HG03432 (cell line): ENCODE data around the gene SETD7.
"Not testable (repeated sequence)": the region's sequence is repeated elsewhere in the genome, so short reads cannot be mapped to it uniquely, and the experiment has no call there.

ENCODE experiments used
- ATAC-seq: cut with Tn5 transposase; IDR thresholded peaks from one replicate; pipeline ENCODE4 v1.9.1; 2021; ENCODE audit warnings: mild to moderate bottlenecking, moderate library complexity; ENCODE audit not compliant: unreplicated experiment

SETD7 gene

DNA sequence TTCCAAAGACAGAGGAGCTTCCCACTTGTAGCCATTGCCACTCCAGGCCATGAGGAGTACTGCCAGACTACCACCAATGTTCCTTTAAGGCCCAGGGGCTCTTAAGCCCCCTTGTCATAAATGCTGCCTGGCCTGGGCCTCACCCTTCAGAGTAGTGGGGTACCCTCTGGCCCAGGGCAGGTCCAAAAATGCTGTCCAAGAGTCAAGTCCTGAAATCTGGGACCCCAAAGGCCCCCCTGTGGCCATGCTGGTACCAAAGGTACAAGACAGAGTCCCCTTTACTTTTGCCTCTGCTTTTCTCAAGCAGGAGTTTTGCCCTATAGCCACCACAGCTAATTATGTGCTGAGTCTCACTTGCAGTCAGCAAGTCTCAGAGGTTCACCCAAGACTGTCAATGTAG, 85.7 kb downstream of the SETD7 start:
- ATAC-seq = no peak

DNA sequence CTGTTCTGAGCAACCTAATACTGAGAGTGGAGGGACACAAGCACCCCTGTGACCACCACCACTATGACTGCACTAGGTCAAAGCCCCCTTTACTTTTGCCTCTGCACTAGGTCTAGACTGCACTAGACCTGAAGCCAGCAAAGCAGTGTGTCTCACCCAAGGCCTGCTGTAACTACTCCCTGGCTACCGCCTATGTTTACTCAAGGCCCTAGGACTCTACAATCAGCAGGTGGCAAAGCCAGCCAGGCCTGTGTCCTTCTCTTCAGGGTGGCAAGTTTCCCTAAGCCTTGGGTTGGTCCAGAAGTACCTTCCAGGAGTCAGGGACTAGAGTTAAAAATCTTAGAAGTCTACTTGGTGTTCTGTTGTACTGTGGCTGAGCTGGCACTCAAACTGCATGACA, 86.2 kb downstream of the SETD7 start:
- no peak for ATAC-seq

GRCh38 chr4:139469216-139469615, 86.8 kb downstream of the SETD7 start:
- no peak for ATAC-seq

DNA sequence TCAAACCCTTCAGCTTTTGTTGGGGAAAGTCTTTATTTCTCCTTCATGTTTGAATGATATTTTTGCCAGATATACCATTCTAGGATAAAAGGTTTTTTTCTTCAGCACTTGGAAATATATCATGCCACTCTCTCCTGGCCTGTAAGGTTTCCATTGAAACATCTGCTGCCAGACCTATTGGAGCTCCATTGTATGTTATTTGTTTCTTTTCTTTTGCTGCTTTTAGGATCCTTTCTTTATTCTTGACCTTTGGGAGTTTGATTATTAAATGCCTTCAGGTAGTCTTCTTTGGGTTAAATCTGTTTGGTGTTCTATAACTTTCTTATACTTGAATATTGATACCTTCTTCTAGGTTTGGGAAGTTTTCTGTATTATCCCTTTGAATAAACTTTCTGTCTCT, 87.3 kb downstream of the SETD7 start:
- ATAC-seq = not testable (repeated sequence)

DNA sequence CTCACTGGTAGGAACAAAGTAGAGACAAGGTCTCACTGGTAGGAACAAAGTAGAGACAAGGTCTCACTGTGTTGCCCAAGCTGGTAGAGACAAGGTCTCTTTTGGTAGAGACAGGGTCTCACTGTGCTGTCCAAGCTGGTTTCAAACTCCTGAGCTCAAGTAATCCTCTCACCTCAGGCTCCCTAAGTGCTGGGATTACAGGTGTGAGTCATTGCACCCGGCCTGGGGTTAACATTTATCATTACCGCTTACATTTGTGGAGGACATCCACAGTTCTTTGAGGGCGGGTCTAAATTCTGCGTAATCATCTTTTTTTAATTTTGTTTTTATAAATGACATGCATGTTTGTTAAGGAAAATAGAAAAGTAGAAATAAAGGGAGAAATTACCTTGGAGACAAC, 90.1 kb downstream of the SETD7 start:
- ATAC-seq = no peak

GRCh38 chr4:139464512-139464911, 91.5 kb downstream of the SETD7 start:
- not testable (repeated sequence) for ATAC-seq

DNA sequence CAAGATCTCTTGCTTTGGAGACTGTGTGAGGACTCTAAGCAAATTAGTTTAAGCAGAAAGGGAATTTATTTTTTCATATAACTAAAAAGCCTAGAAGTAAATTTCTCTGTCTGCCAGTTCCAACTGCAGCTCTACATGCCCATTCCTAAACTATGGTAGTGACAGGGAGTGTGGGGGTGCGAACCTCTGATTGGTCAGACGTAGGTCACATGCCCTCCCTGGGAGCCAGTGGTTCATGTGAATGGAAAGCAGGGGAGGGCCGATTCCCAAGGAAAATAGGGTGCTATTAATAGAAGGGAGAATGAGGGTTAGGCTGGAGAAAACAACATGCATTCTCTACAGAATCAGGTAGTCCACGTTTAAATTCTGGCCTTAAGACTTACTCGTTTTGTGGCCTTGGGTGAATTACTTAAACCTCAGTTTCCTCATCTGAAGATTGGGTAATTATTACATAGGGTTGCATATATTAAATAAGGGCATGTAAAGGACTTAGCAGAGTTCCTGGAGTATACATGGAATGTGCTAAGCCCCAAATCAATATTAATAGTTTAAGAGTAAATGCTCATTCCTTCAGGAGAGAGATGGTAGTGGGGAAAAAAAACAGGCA, 94.9 kb downstream of the SETD7 start:
- ATAC-seq = no peak

- ATAC-seq = no peak
Observed at GRCh38 chr4:139460565-139460964, 95.5 kb downstream of the SETD7 start.

GRCh38 chr4:139458999-139459398, 97.0 kb downstream of the SETD7 start:
- ATAC-seq = no peak

DNA sequence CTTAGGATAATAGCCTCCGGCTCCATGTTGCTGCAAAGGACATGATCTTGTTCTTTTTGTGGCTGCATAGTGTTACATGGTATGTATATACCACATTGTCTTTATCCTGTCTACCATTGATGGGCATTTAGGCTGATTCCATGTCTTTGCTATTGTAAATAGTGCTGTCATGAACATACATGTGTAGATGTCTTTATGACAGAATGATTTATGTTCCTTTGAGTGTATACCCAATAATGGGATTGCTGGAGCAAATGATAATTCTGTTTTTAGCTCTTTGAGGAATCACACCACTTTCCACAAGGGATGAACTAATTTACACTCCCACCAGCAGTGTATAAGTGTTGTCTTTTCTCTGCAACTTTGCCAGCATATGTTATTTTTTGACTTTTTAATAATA, 97.5 kb downstream of the SETD7 start:
- ATAC-seq = no peak

GRCh38 chr4:139457318-139457717, 98.7 kb downstream of the SETD7 start:
- ATAC-seq = no peak

- no peak for ATAC-seq
Observed at GRCh38 chr4:139455126-139455538, 100.9 kb downstream of the SETD7 start.

DNA sequence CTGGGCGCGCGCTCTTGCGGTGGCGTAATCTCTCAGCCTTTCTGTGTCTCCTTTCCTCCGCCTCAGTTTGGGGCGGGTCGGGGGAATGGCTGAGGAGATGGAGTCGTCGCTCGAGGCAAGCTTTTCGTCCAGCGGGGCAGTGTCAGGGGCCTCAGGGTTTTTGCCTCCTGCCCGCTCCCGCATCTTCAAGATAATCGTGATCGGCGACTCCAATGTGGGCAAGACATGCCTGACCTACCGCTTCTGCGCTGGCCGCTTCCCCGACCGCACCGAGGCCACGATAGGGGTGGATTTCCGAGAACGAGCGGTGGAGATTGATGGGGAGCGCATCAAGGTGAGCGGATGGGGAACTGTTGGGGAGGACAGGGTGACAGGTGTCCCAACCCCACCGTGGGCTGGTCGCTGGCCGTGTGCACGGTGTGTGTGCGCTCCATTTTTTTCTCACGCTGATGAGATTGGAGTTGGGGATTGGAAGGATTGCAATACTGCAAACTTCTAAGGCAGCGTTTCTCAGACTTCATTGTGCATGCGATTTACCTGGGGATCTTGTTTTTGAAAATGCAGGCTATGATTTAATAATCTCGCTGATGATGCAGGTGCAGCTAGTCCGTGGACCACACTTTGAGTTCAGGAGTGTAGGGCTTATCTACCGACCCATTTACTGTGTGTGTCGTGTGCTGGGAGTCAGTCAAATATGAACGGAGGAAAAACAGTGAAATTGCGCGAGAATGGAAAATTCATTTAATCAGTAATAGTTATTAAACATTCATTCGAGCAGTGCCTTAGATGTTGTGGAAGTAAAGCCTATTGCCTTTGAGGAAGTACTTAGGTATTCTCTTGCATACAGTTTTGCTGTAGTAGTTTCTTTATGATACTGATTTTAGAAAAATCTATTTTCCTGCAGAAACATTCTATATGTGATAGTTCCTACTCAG, 101.6 kb downstream of the SETD7 start, which contains the start of gene RAB33B:
Gene RAB33B, plus strand, starts transcription at position 11 of the 935 bp plus-strand sequence. Its CDS starts 75 bp downstream, at position 86.
- peak; percentile 4 for ATAC-seq

GRCh38 chr4:139453371-139454110, 102.5 kb downstream of the SETD7 start:
- ATAC-seq = peak; percentile 93

DNA sequence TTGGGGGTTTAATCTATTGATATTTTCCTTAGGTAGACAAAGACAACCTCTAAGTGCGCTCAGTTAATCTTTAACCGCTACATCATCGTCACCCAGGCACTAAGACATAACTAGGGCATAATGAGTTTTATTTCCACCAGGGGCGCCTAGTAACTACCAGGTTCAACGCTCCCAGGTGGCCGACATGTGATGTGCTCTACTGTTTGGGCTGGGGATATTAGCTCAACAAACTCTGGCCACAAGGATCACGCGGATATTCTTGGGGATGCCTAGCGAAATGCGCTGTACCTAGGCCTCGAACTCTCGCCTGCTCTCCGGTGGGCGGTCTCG, 103.0 kb downstream of the SETD7 start:
- ATAC-seq = peak; percentile 48

DNA sequence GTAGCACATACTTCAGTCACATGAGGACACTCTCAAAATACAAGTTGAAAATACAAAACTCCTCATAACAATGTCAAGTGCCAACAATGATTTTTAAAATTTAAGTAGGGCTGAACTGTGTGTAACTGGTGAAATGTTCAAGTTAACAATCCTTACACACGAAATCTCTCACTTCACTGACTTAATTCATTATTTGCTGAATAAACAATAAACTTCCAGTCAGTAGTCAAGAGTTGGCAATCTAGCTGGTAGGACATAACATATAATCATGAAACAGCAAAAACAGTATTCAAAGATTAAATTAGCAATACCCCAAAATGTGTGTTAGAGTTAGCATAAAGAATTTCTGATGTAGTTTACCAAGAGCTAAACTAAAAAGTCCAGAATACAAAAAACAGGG, 104.0 kb downstream of the SETD7 start:
- ATAC-seq = no peak

DNA sequence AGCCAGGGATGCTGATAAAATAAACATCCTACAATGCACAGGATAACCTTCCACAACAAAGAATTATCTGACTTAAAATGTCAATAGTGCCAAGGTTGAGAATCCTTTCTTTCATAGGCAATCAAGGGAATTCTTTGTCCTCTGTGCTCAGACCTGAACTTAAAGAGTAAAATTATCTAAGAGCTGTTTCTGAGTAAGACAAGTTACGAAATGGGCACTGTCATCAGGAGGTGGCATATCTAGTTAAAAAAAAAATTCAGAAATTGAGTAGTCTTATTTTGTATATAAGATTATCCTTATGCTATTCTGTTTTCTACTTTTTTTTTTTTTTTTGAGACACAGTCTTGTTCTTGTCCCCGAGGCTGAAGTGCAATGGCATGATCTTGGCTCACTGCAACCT, 105.4 kb downstream of the SETD7 start:
- ATAC-seq = no peak

DNA sequence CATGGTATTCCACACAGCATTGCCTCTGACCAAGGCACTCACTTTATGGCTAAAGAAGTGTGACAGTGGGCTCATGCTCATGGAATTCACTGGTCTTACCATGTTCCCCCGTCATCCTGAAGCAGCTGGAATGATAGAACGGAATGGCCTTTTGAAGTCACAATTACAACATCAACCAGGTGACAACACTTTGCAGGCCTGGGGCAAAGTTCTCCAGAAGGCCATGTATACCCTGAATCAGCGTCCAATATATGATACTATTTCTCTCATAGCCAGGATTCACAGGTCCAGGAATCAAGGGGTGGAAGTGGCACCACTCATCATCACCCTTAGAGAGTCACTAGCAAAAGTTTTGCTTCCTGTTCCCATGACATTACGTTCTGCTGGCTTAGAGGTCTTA, 108.9 kb downstream of the SETD7 start:
- not testable (repeated sequence) for ATAC-seq
